Stimulated activated CD8-positive, alpha-beta memory T cell treated with anti-CD3 and anti-CD28 coated beads, Interleukin-12 subunit alpha, Interleukin-12 subunit beta, amount 100 ng/mL, for 1 hour (primary cell): ENCODE data around the gene GMDS.
A peak's percentile ranks its signal among the peaks of the same experiment; 100 is the strongest.

ENCODE experiments used
- DNase-seq: peaks from one replicate; pipeline ENCODE4 v3.0.0-alpha.2; 2020; ENCODE audit warnings: low read depth

The GMDS gene

GRCh38 chr6:1612974-1613306 is 632.5 kb downstream of the GMDS start:
- no peak for DNase-seq

GRCh38 chr6:1612299-1612973 is 633.0 kb downstream of the GMDS start:
- DNase-seq = no peak

- DNase-seq = no peak
Observed at GRCh38 chr6:1611572-1612298, 633.7 kb downstream of the GMDS start.

GRCh38 chr6:1611322-1611571 is 634.2 kb downstream of the GMDS start:
- DNase-seq = no peak

- no peak for DNase-seq
Observed at GRCh38 chr6:1610497-1611321, 634.7 kb downstream of the GMDS start.

GRCh38 chr6:1609648-1610496 is 635.5 kb downstream of the GMDS start, which contains the start of gene FOXC1:
Gene FOXC1 (plus strand): TSS chr6:1609915. CDS start chr6:1610446, 531 bp downstream.
- DNase-seq = peak; percentile 18

- no peak for DNase-seq
Observed at GRCh38 chr6:1609041-1609647, 636.3 kb downstream of the GMDS start.

- DNase-seq = no peak
Observed at GRCh38 chr6:1608222-1609040, 637.0 kb downstream of the GMDS start.

- DNase-seq = no peak
Observed at GRCh38 chr6:1607516-1608221, 637.7 kb downstream of the GMDS start.

GRCh38 chr6:1606780-1607515 is 638.5 kb downstream of the GMDS start:
- DNase-seq = no peak

GRCh38 chr6:1605893-1606779 is 639.3 kb downstream of the GMDS start:
- no peak for DNase-seq

GRCh38 chr6:1605004-1605892 is 640.2 kb downstream of the GMDS start:
- DNase-seq = no peak

GRCh38 chr6:1604158-1605003 is 641.0 kb downstream of the GMDS start:
- DNase-seq = peak; percentile 46

GRCh38 chr6:1603708-1604107 is 641.7 kb downstream of the GMDS start:
- DNase-seq = no peak

GRCh38 chr6:1602049-1602713 is 643.2 kb downstream of the GMDS start:
- no peak for DNase-seq
